Measurements from ENCODE around the gene NPIPB9. TPM values are rescaled to one million over a fixed set of nuclear protein-coding genes. Genes with fewer than 3 reads are reported as not detected.
"Not testable (repeated sequence)": the region's sequence is repeated elsewhere in the genome, so short reads cannot be mapped to it uniquely, and the experiment has no call there.

Gene NPIPB9
- total and polyA plus RNA-seq, 2 of the 8 experiments (the other 6 are each of a cell fraction or from before 2014, with no cell fraction given): 0.41 to 2.4 TPM

DNA sequence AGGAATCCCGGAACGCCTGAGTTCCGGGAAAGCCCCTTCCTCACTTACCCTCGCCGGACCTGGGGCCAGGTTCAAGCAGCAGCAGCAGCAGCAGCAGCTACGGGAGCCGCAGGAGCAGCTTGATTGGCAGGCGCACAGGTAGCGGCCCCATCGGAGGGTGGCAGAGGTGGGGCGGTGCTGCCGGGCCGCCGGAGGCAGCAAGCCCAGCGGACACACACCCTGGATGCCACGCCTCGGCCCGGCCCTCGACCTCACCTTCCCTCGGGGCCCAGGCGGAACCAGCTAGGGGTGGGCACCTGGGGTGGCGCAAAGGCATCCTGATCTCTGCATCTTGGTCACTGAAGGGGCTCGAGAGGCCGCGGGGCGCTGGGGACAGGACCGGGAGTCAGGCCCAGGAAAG, 11.0 kb upstream of the NPIPB9 start:
- H4K5ac ChIP-seq (ENCODE audit: insufficient read length, low read depth, low read length); H2AFZ ChIP-seq (ENCODE audit: low read length); H3K56ac ChIP-seq (replicated peaks; ENCODE audit: insufficient read length, low read depth, low read length); H2BK15ac ChIP-seq (ENCODE audit: low read length); H3K18ac ChIP-seq (ENCODE audit: extremely low read depth, low read length); H3K14ac ChIP-seq (ENCODE audit: insufficient read length); H3K9me3 ChIP-seq (ENCODE audit: insufficient read depth in 2 of 2, low read depth in 1 of 2, low read length in 1 of 2); H3K79me1 ChIP-seq (ENCODE audit: low read depth, low read length); H2BK12ac ChIP-seq (ENCODE audit: low read depth, low read length); H4K20me1 ChIP-seq (replicated peaks in 1 of 2; ENCODE audit: control insufficient read depth in 1 of 2, insufficient read depth in 2 of 2, low read length in 2 of 2); H4K8ac ChIP-seq (ENCODE audit: extremely low read depth, insufficient read depth, low read length); H3K4me1 ChIP-seq (replicated peaks in 1 of 4; ENCODE audit: control insufficient read depth in 3 of 4, insufficient read depth in 4 of 4, low read length in 3 of 4); H3K4ac ChIP-seq (replicated peaks; ENCODE audit: insufficient read length, low read depth, low read length); H3K23me2 ChIP-seq (ENCODE audit: low read depth, low read length); H2BK120ac ChIP-seq (replicated peaks; ENCODE audit: low read depth, low read length); H3K23ac ChIP-seq (ENCODE audit: insufficient read length); CTCF ChIA-PET (ENCODE audit: partially characterized antibody); H2AK5ac ChIP-seq (ENCODE audit: low read depth, low read length); H4K91ac ChIP-seq (replicated peaks; ENCODE audit: insufficient read length, low read length); H3K27ac ChIP-seq (ENCODE audit: low read depth, low read length); FAIRE-seq; POLR2A ChIA-PET (ENCODE audit: partially characterized antibody); H2BK5ac ChIP-seq (ENCODE audit: low read depth, low read length); H3K36me3 ChIP-seq (ENCODE audit: control insufficient read depth in 2 of 4, insufficient read depth in 4 of 4, low read length in 3 of 4); H3K9ac ChIP-seq (replicated peaks in 1 of 4; ENCODE audit: extremely low read depth in 1 of 4, low read depth in 3 of 4, low read length in 3 of 4); H2BK20ac ChIP-seq (ENCODE audit: low read length); H3K79me2 ChIP-seq (ENCODE audit: control insufficient read depth in 1 of 2, insufficient read depth in 2 of 2, low read length in 2 of 2); H3K27me3 ChIP-seq (replicated peaks in 1 of 4; ENCODE audit: control insufficient read depth in 3 of 4, extremely low read depth in 1 of 4, insufficient read depth in 3 of 4, low read length in 3 of 4): not testable (repeated sequence)
- H3K4me2 ChIP-seq (ENCODE audit: insufficient read depth in 1 of 2, low read depth in 2 of 2, low read length in 2 of 2): peak overlapping the region; percentile 28 to 67; a peak in 3 of 4 replicates
- peak in 1 of 2 experiments; percentile 61 for DNase-seq (ENCODE audit: low read depth in 1 of 2, low spot score in 2 of 2)
- WGBS, 2 experiments (ENCODE audit: extremely low coverage in 1 of 2, insufficient coverage in 1 of 2, insufficient read length in 1 of 2, insufficient replicate concordance in 2 of 2, low coverage in 1 of 2, low lambda C conversion rate in 2 of 2, missing lambda C conversion rate in 1 of 2): 0% methylated on average over 6 of the region's 27 CpGs; no CpG with 5 or more reads in 1 of the 2 experiments
- peak overlapping the region in 2 of 4 experiments; percentile 30 to 46; a peak in 3 of 8 replicates for H3K4me3 ChIP-seq (ENCODE audit: extremely low read depth in 1 of 4, insufficient read depth in 2 of 4, low read depth in 3 of 4, low read length in 4 of 4)

DNA sequence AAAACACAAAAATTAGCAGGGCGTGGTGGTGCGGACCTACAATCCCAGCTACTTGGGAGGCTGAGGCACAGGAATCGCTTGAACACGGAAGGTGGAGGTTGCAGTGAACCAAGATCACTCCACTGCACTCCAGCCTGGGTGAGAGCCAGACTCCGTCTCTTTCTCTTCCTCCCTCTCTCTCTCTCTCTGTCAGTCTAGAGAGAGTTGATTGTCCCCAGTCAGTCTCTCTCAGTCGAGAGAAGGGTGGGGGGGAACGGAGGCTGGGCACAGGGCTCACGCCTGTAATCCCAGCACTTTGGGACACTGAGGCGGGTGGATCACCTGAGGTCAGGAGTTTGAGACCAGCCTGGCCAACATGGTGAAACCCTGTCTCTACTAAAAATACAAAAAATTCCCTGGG, 10.3 kb upstream of the NPIPB9 start:
- H2AFZ ChIP-seq (ENCODE audit: low read length); H3K27ac ChIP-seq (ENCODE audit: low read depth, low read length); DNase-seq (ENCODE audit: low read depth in 1 of 2, low spot score in 2 of 2); H3K4ac ChIP-seq (replicated peaks; ENCODE audit: insufficient read length, low read depth, low read length); H2BK15ac ChIP-seq (ENCODE audit: low read length); H2BK12ac ChIP-seq (ENCODE audit: low read depth, low read length); H3K4me3 ChIP-seq (ENCODE audit: extremely low read depth in 1 of 4, insufficient read depth in 2 of 4, low read depth in 3 of 4, low read length in 4 of 4); H4K5ac ChIP-seq (ENCODE audit: insufficient read length, low read depth, low read length); H4K8ac ChIP-seq (ENCODE audit: extremely low read depth, insufficient read depth, low read length); H4K91ac ChIP-seq (replicated peaks; ENCODE audit: insufficient read length, low read length); H3K36me3 ChIP-seq (ENCODE audit: control insufficient read depth in 2 of 4, insufficient read depth in 4 of 4, low read length in 3 of 4); H3K27me3 ChIP-seq (replicated peaks in 1 of 4; ENCODE audit: control insufficient read depth in 3 of 4, extremely low read depth in 1 of 4, insufficient read depth in 3 of 4, low read length in 3 of 4); FAIRE-seq; H3K79me2 ChIP-seq (ENCODE audit: control insufficient read depth in 1 of 2, insufficient read depth in 2 of 2, low read length in 2 of 2); H2BK120ac ChIP-seq (replicated peaks; ENCODE audit: low read depth, low read length); H3K9me3 ChIP-seq (ENCODE audit: insufficient read depth in 2 of 2, low read depth in 1 of 2, low read length in 1 of 2); POLR2A ChIA-PET (ENCODE audit: partially characterized antibody); CTCF ChIA-PET (ENCODE audit: partially characterized antibody); H3K23me2 ChIP-seq (ENCODE audit: low read depth, low read length); H3K23ac ChIP-seq (ENCODE audit: insufficient read length); H2BK20ac ChIP-seq (ENCODE audit: low read length); H3K4me1 ChIP-seq (replicated peaks in 1 of 4; ENCODE audit: control insufficient read depth in 3 of 4, insufficient read depth in 4 of 4, low read length in 3 of 4); H3K79me1 ChIP-seq (ENCODE audit: low read depth, low read length); H3K56ac ChIP-seq (replicated peaks; ENCODE audit: insufficient read length, low read depth, low read length); H2AK5ac ChIP-seq (ENCODE audit: low read depth, low read length); H3K9ac ChIP-seq (replicated peaks in 1 of 4; ENCODE audit: extremely low read depth in 1 of 4, low read depth in 3 of 4, low read length in 3 of 4); H4K20me1 ChIP-seq (replicated peaks in 1 of 2; ENCODE audit: control insufficient read depth in 1 of 2, insufficient read depth in 2 of 2, low read length in 2 of 2); H3K18ac ChIP-seq (ENCODE audit: extremely low read depth, low read length); H2BK5ac ChIP-seq (ENCODE audit: low read depth, low read length); H3K14ac ChIP-seq (ENCODE audit: insufficient read length): not testable (repeated sequence)
- H3K4me2 ChIP-seq (ENCODE audit: insufficient read depth in 1 of 2, low read depth in 2 of 2, low read length in 2 of 2): 0 out of 4 replicates have a peak overlapping the region, but pooled peaks of 1 of the 2 experiments have one; percentile 28
- WGBS, 2 experiments (ENCODE audit: extremely low coverage in 1 of 2, insufficient coverage in 1 of 2, insufficient read length in 1 of 2, insufficient replicate concordance in 2 of 2, low coverage in 1 of 2, low lambda C conversion rate in 2 of 2, missing lambda C conversion rate in 1 of 2): no CpG with 5 or more reads among the region's 9 CpGs
